ENCODE measurements around the gene SLC25A6. TPM values are rescaled to one million over a fixed set of nuclear protein-coding genes. Genes with fewer than 3 reads are reported as not detected.

The SLC25A6 gene
- total and polyA plus RNA-seq, 2 donors (not counting 3 experiments of a cell fraction or from before 2014, with no cell fraction given), result 410 to 1,153 TPM

GRCh38 chrX:1434871-1435240 lies 42.9 kb upstream of the SLC25A6 start:
- no peaks in the 10 kb centered on the region for H3K79me2 ChIP-seq (ENCODE audit: control insufficient read depth, insufficient read depth, low read length)
- dilution Hi-C loops (cut with MboI; ENCODE audit: extremely low pct_ligation_motif_present, low sequenced_read_pairs), result no loop called here
- no peaks in the 10 kb centered on the region for H3K9me1 ChIP-seq (replicated peaks; ENCODE audit: control insufficient read depth, extremely low read depth, insufficient read depth, low read length)
- H3K4me3 ChIP-seq (replicated peaks in 1 of 3; ENCODE audit: insufficient read depth in 1 of 3, low read depth in 1 of 3, low read length in 3 of 3), result no peak overlapping the region
- ChIA-PET POLR2A (no interaction called here), CTCF (no interaction called here)
- H3K27ac ChIP-seq (ENCODE audit: insufficient read depth, low read depth, low read length), result no peak overlapping the region
- FAIRE-seq, result no peak
- H3K4me1 ChIP-seq (ENCODE audit: control insufficient read depth, extremely low read depth, insufficient read depth, low read length), result no peaks in the 10 kb centered on the region
- H3K4me2 ChIP-seq (ENCODE audit: insufficient read depth, low read length), result no peak overlapping the region
- BruUV-seq (replicated peaks), result no TSS peak
- H3K27me3 ChIP-seq (ENCODE audit: control insufficient read depth in 2 of 2, insufficient read depth in 2 of 2, low read length in 2 of 2), result no peaks in the 10 kb centered on the region
- TF ChIP-seq MAX (IDR thresholded peaks at IDR 0.05; ENCODE audit: insufficient read depth, insufficient read length) (no peak), MYC (IDR thresholded peaks at IDR 0.05; ENCODE audit: low read depth, low read length) (no peak), POLR2A (IDR thresholded peaks at IDR 0.05; ENCODE audit: low read depth, low read length) (no peak), EZH2 (IDR thresholded peaks at IDR 0.05; ENCODE audit: borderline replicate concordance, low read depth, low read length, severe bottlenecking) (no peak), FOS (IDR thresholded peaks at IDR 0.05; ENCODE audit: borderline replicate concordance, insufficient read depth, low read length) (no peak), JUN (IDR thresholded peaks at IDR 0.05; ENCODE audit: borderline replicate concordance, insufficient read depth, insufficient read length, low read depth) (no peak), GATA2 (IDR thresholded peaks at IDR 0.05; ENCODE audit: insufficient read depth, insufficient read length, low read depth, low read length) (no peak), POLR2AphosphoS5 (IDR thresholded peaks at IDR 0.05; ENCODE audit: insufficient read depth, low read depth, low read length) (no peak), CTCF (IDR thresholded peaks at IDR 0.05; ENCODE audit: extremely low read depth in 1 of 2, insufficient read depth in 1 of 2, low read depth in 1 of 2, low read length in 2 of 2) (no peak)
- H4K20me1 ChIP-seq (replicated peaks; ENCODE audit: control insufficient read depth, extremely low read depth, insufficient read depth, low read length), result no peaks in the 10 kb centered on the region
- DNase-seq (ENCODE audit: low read depth, low spot score), result no peak
- no peak overlapping the region for H3K9ac ChIP-seq (replicated peaks; ENCODE audit: extremely low read depth, insufficient read depth, low read length)
- H2AFZ ChIP-seq (ENCODE audit: low read depth, low read length), result no peak overlapping the region
- peaks cover 0 to 15% of the 10 kb centered on the region in 2 experiments for H3K36me3 ChIP-seq (ENCODE audit: control insufficient read depth in 2 of 2, extremely low read depth in 1 of 2, insufficient read depth in 2 of 2, low read length in 2 of 2)
- intact Hi-C loops (cut with micrococcal nuclease), result no loop called here
- no peaks in the 10 kb centered on the region for H3K9me3 ChIP-seq (replicated peaks; ENCODE audit: control insufficient read depth, insufficient read depth, low read length)

Data from endothelial cell of umbilical vein (primary cell).